WERI-Rb-1 (cell line): ENCODE measurements around the gene H2AZ2.
"Not testable (repeated sequence)": the region's sequence is repeated elsewhere in the genome, so short reads cannot be mapped to it uniquely, and the experiment has no call there.

ENCODE experiments used
- DNase-seq: peaks from one replicate; pipeline ENCODE4 v3.0.0-alpha.2; 2020
- H3K27ac ChIP-seq: fragments of 250-450 bp; sonication (Bioruptor Pico); 2 replicates; pipeline ENCODE4 v1.5.1; 2020; ENCODE audit warnings: mild to moderate bottlenecking, moderate library complexity
- H3K27me3 ChIP-seq: fragments of 250-450 bp; sonication (Bioruptor Pico); 2 replicates; pipeline ENCODE4 v1.5.1; 2021; ENCODE audit warnings: mild to moderate bottlenecking, low read depth, moderate library complexity; ENCODE audit not compliant: insufficient read depth, severe bottlenecking
- H3K36me3 ChIP-seq: fragments of 250-450 bp; sonication (Bioruptor Pico); 2 replicates; pipeline ENCODE4 v1.5.1; 2020; ENCODE audit warnings: mild to moderate bottlenecking, moderate library complexity
- H3K4me3 ChIP-seq: 2 replicates; pipeline ENCODE4 v1.5.1; 2011; ENCODE audit warnings: low read depth, mild to moderate bottlenecking, control low read depth, low read length
- H3K9me3 ChIP-seq: fragments of 250-450 bp; sonication (Bioruptor Pico); 2 replicates; pipeline ENCODE4 v1.5.1; 2021; ENCODE audit warnings: mild to moderate bottlenecking, moderate library complexity; ENCODE audit not compliant: severe bottlenecking
- CTCF ChIP-seq: IDR thresholded peaks from 2 replicates; pipeline ENCODE4 v1.5.1; 2011; ENCODE audit warnings: low read depth, mild to moderate bottlenecking, control low read depth, inconsistent platforms, low read length

The H2AZ2 gene

GRCh38 chr7:44789990-44790389, 57.9 kb downstream of the H2AZ2 start:
- no peaks in the 10 kb centered on the region for H3K36me3 ChIP-seq
- H3K27ac ChIP-seq = no peak overlapping the region
- no peaks in the 10 kb centered on the region for H3K9me3 ChIP-seq
- TF ChIP-seq CTCF = no peak
- H3K27me3 ChIP-seq = no peaks in the 10 kb centered on the region
- no peak for DNase-seq
- H3K4me3 ChIP-seq = no peak overlapping the region

- H3K4me3 ChIP-seq = no peak overlapping the region
- no peaks in the 10 kb centered on the region for H3K36me3 ChIP-seq
- no peaks in the 10 kb centered on the region for H3K27me3 ChIP-seq
- peaks cover 7% of the 10 kb centered on the region for H3K9me3 ChIP-seq
- TF ChIP-seq CTCF = no peak
- no peak for DNase-seq
- no peak overlapping the region for H3K27ac ChIP-seq
Measured at GRCh38 chr7:44787762-44788161, 60.1 kb downstream of the H2AZ2 start.

- Histone ChIP-seq H3K9me3 (peaks cover 10% of the 10 kb centered on the region), H3K4me3 (no peak overlapping the region), H3K36me3 (no peaks in the 10 kb centered on the region), H3K27me3 (no peaks in the 10 kb centered on the region), H3K27ac (no peak overlapping the region)
- no peak for TF ChIP-seq CTCF
- no peak for DNase-seq
Measured at GRCh38 chr7:44787041-44787440, 60.8 kb downstream of the H2AZ2 start.

- H3K9me3 ChIP-seq = not testable (repeated sequence)
Measured at GRCh38 chr7:44785218-44785617, 62.7 kb downstream of the H2AZ2 start.

GRCh38 chr7:44784364-44784763, 63.5 kb downstream of the H2AZ2 start:
- H3K9me3 ChIP-seq = peaks cover 10% of the 10 kb centered on the region
- H3K27ac ChIP-seq = no peak overlapping the region
- no peaks in the 10 kb centered on the region for H3K36me3 ChIP-seq
- no peak for TF ChIP-seq CTCF
- DNase-seq = no peak
- no peak overlapping the region for H3K4me3 ChIP-seq
- H3K27me3 ChIP-seq = no peaks in the 10 kb centered on the region

More at GRCh38 chr7:44785218-44785617, 62.7 kb downstream of the H2AZ2 start:
- not testable (repeated sequence) for H3K4me3 ChIP-seq, H3K27ac ChIP-seq, H3K27me3 ChIP-seq, H3K36me3 ChIP-seq, DNase-seq

- no peak overlapping the region for H3K27ac ChIP-seq
- no peak for TF ChIP-seq CTCF
- no peaks in the 10 kb centered on the region for H3K27me3 ChIP-seq
- H3K9me3 ChIP-seq = peaks cover 10% of the 10 kb centered on the region
- no peaks in the 10 kb centered on the region for H3K36me3 ChIP-seq
- no peak for DNase-seq
- H3K4me3 ChIP-seq = no peak overlapping the region
Measured at GRCh38 chr7:44783407-44783806, 64.5 kb downstream of the H2AZ2 start.
